Upper lobe of left lung (tissue), 6 donors: ENCODE results near the gene MCU. TPM values are rescaled to one million over a fixed set of nuclear protein-coding genes. Genes with fewer than 3 reads are reported as not detected.

ENCODE experiments used
- ATAC-seq, 2 donors: fragments of 200-7000 bp; cut with Tn5 transposase; one replicate each; pipeline ENCODE4 v1.9.1; 2022; ENCODE audit warnings: mild to moderate bottlenecking in 2 of 2, moderate library complexity in 2 of 2; ENCODE audit not compliant: low FRiP score in 2 of 2
- DNase-seq, 2 donors: peaks; one replicate each; pipeline ENCODE4 v3.0.0-alpha.2; 2019 to 2020
- H3K27ac ChIP-seq, 4 donors: fragments of 200-600 bp; sonication (generic); one replicate each; pipeline ENCODE4 v1.5.1; 2016 to 2019
- H3K27me3 ChIP-seq, 4 donors: fragments of 200-600 bp; sonication (generic); one replicate each; pipeline ENCODE4 v1.5.1; 2017 to 2019
- H3K36me3 ChIP-seq, 4 donors: fragments of 200-600 bp; sonication (generic); one replicate each; pipeline ENCODE4 v1.5.1; 2016 to 2019
- H3K4me1 ChIP-seq, 4 donors: fragments of 200-600 bp; sonication (generic); one replicate each; pipeline ENCODE4 v1.5.1; 2018 to 2019
- H3K4me3 ChIP-seq, 4 donors: fragments of 200-600 bp; sonication (generic); one replicate each; pipeline ENCODE4 v1.5.1; 2017 to 2019; ENCODE audit warnings: mild to moderate bottlenecking in 2 of 4, moderate library complexity in 1 of 4
- H3K9me3 ChIP-seq, 4 donors: fragments of 200-600 bp; sonication (generic); one replicate each; pipeline ENCODE4 v1.5.1; 2018 to 2019
- CTCF ChIP-seq, 6 experiments: fragments of 450-650 bp in 4 of 6; fragments of 200-600 bp in 2 of 6; sonication (generic) in 2 of 6; IDR thresholded peaks; one replicate each; pipeline ENCODE4 v1.5.1; 2016 to 2019; ENCODE audit warnings: antibody characterized with exemption in 6 of 6
- EP300 ChIP-seq, 4 donors: sonication (generic); formaldehyde crosslinking; IDR thresholded peaks; one replicate each; pipeline ENCODE4 v1.5.1; 2017; ENCODE audit warnings: antibody characterized with exemption in 4 of 4, control low read depth in 2 of 4
- POLR2A ChIP-seq, 4 donors: fragments of 450-650 bp; IDR thresholded peaks; one replicate each; pipeline ENCODE4 v1.5.1; 2016 to 2017; ENCODE audit warnings: antibody characterized with exemption in 4 of 4, mild to moderate bottlenecking in 2 of 4
- POLR2AphosphoS5 ChIP-seq, 2 donors: sonication (generic); formaldehyde crosslinking; IDR thresholded peaks; one replicate each; pipeline ENCODE4 v1.5.1; 2017; ENCODE audit warnings: antibody characterized with exemption in 2 of 2
- WGBS, 2 donors: methylation state at CpG; one replicate each; pipeline ENCODE4 v1.1.5; 2017 to 2018; 5-methylcytosine and 5-hydroxymethylcytosine counted together
- total RNA-seq, 6 donors: library from RNA; depleted of rRNA in 4 of 6; stranded (reverse); fragments of >200 nt in 4 of 6; gene quantifications; one replicate each; pipeline versions ENCODE4 v1.1.0 to v1.2.1, GENCODE V29; 2016 to 2021
- donor health status: DM: no; HTN: no; CAD: no; lungs with moderate emphysema.
- donor health status: DM: no; HTN: yes; CAD: no; lungs with severe emphysema.

MCU gene
- total RNA-seq, 6 donors from 2014 or later: 28.2 to 50.5 (median 32.1) TPM

- Histone ChIP-seq H3K4me3 (no peak overlapping the region), H3K27ac (no peak overlapping the region), H3K36me3 (no peaks in the 10 kb centered on the region), H3K4me1 (peaks cover 0 to 4% (median 0%) of the 10 kb centered on the region in 4 donors), H3K27me3 (no peaks in the 10 kb centered on the region), H3K9me3 (no peaks in the 10 kb centered on the region)
- TF ChIP-seq POLR2AphosphoS5 (IDR thresholded peaks at IDR 0.05) (no peak), POLR2A (IDR thresholded peaks at IDR 0.05) (no peak), CTCF (IDR thresholded peaks at IDR 0.05) (no peak), EP300 (IDR thresholded peaks at IDR 0.05) (no peak)
- DNase-seq (no peak), ATAC-seq (no peak)
- 51 to 76% methylated on average over 5 of the region's 5 CpGs for WGBS, 2 donors
Measured at GRCh38 chr10:72649291-72649690, 42.7 kb upstream of the MCU start.

GRCh38 chr10:72653383-72654096 lies 38.4 kb upstream of the MCU start:
- peaks cover 0 to 3% (median 0%) of the 10 kb centered on the region in 4 donors for H3K4me1 ChIP-seq
- H3K9me3 ChIP-seq: no peaks in the 10 kb centered on the region
- no peak for ATAC-seq
- WGBS, 2 donors: 87 to 88% methylated on average over 6 of the region's 6 CpGs
- DNase-seq: no peak
- no peaks in the 10 kb centered on the region for H3K27me3 ChIP-seq
- H3K27ac ChIP-seq: no peak overlapping the region
- no peaks in the 10 kb centered on the region for H3K36me3 ChIP-seq
- H3K4me3 ChIP-seq: no peak overlapping the region
- TF ChIP-seq POLR2A (IDR thresholded peaks at IDR 0.05): no peak

- Histone ChIP-seq H3K27ac (no peak overlapping the region), H3K36me3 (no peaks in the 10 kb centered on the region), H3K4me1 (no peaks in the 10 kb centered on the region), H3K4me3 (no peak overlapping the region), H3K27me3 (no peaks in the 10 kb centered on the region), H3K9me3 (no peaks in the 10 kb centered on the region)
- TF ChIP-seq POLR2AphosphoS5 (IDR thresholded peaks at IDR 0.05) (no peak), POLR2A (IDR thresholded peaks at IDR 0.05) (no peak), CTCF (IDR thresholded peaks at IDR 0.05) (no peak), EP300 (IDR thresholded peaks at IDR 0.05) (no peak)
- 66 to 76% methylated on average over 3 of the region's 3 CpGs for WGBS, 2 donors
- DNase-seq (no peak), ATAC-seq (no peak)
Measured at GRCh38 chr10:72654720-72655119, 37.2 kb upstream of the MCU start.

GRCh38 chr10:72658696-72659400 lies 33.1 kb upstream of the MCU start:
- DNase-seq: no peak
- TF ChIP-seq CTCF (IDR thresholded peaks at IDR 0.05) (no peak), POLR2A (IDR thresholded peaks at IDR 0.05) (no peak), POLR2AphosphoS5 (IDR thresholded peaks at IDR 0.05) (no peak), EP300 (IDR thresholded peaks at IDR 0.05) (no peak)
- no peaks in the 10 kb centered on the region for H3K36me3 ChIP-seq
- H3K9me3 ChIP-seq: no peaks in the 10 kb centered on the region
- H3K4me1 ChIP-seq: no peaks in the 10 kb centered on the region
- WGBS, 2 donors: 78 to 95% methylated on average over 5 of the region's 5 CpGs
- H3K27ac ChIP-seq: no peak overlapping the region
- H3K4me3 ChIP-seq: no peak overlapping the region
- no peaks in the 10 kb centered on the region for H3K27me3 ChIP-seq
- no peak for ATAC-seq

- ATAC-seq: no peak
- Histone ChIP-seq H3K4me3 (no peak overlapping the region), H3K4me1 (no peaks in the 10 kb centered on the region), H3K27me3 (no peaks in the 10 kb centered on the region), H3K9me3 (no peaks in the 10 kb centered on the region), H3K36me3 (no peaks in the 10 kb centered on the region), H3K27ac (no peak overlapping the region)
- TF ChIP-seq POLR2A (IDR thresholded peaks at IDR 0.05) (no peak), EP300 (IDR thresholded peaks at IDR 0.05) (no peak), CTCF (IDR thresholded peaks at IDR 0.05) (no peak), POLR2AphosphoS5 (IDR thresholded peaks at IDR 0.05) (no peak)
- 96 to 99% methylated on average over 8 of the region's 8 CpGs for WGBS, 2 donors
- no peak for DNase-seq
Measured at GRCh38 chr10:72659694-72660093, 32.2 kb upstream of the MCU start.
